NCI-H446 (cell line): ENCODE measurements around the gene CXCR2.
"Not testable (repeated sequence)": the region's sequence is repeated elsewhere in the genome, so short reads cannot be mapped to it uniquely, and the experiment has no call there.

ENCODE experiments used
- DNase-seq, 2 experiments: peaks; one replicate each; lab custom pipeline; 2025; lab: John Stamatoyannopoulos, UW

Gene CXCR2

DNA sequence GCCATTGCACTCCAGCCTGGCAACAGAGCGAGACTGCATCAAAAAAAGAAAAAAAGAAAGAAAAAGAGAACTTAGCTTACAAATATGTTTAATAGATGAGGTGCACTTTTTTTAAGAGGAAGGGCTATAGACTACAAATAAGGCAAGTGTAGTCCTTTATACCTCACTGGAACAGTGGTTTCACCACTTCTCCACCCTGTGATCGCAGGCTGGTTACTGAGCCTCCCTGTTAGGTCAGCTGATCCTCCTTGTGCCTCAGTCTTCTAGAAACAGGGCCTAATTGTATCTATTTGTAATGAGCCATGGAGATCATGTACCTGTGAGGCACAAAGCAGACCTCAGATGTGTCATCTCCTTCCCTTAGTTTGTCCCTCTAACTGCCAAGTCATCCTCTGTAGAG lies 4.5 kb downstream of the CXCR2 start:
- DNase-seq: no peak

GRCh38 chr2:218130822-218131221 lies 5.0 kb downstream of the CXCR2 start:
- no peak for DNase-seq

GRCh38 chr2:218137514-218137913 lies 11.7 kb downstream of the CXCR2 start:
- no peak for DNase-seq

DNA sequence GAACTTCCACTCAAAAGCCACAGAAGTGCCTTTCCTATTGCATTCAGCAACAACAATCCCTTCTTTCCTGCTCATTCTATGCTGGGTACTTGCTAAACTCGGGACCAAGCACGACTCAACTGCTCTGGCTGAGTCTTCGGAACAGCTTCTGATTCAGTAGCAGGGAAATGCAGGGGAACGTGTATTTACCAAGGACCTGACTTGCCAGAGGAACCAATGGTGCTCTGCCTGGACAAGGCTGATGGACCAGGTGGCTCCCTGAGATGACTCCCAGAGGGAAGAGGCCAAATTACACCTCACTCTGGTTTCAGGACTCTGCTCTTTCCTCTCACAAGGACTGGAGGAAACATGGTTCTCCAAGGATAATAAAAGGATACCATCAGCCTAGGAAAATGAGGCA lies 12.2 kb downstream of the CXCR2 start:
- DNase-seq: no peak

DNA sequence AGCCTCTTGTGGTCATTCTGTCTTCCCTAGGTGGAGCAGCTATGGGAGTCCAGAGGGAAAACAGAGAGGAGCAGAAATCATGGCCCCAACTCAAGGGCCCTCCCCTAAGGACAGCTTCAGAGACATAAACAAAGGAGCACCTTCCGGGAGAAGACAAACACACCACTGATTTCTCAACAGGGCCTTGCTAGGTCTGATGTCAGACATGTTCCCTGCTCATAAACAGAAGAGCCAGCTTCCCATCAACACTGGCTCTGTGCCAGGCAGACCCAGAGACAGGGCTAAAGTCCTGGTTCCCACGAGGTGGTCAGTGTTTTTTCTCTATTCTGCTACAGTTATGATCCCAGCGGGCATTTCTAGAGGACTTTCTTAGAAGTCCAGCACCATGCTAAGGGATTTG lies 19.3 kb downstream of the CXCR2 start:
- no peak for DNase-seq

- no peak for DNase-seq
These were observed 20.2 kb downstream of the CXCR2 start for GRCh38 chr2:218146056-218146455.

- DNase-seq: no peak
These were observed 23.3 kb downstream of the CXCR2 start for GRCh38 chr2:218149098-218149497.

DNA sequence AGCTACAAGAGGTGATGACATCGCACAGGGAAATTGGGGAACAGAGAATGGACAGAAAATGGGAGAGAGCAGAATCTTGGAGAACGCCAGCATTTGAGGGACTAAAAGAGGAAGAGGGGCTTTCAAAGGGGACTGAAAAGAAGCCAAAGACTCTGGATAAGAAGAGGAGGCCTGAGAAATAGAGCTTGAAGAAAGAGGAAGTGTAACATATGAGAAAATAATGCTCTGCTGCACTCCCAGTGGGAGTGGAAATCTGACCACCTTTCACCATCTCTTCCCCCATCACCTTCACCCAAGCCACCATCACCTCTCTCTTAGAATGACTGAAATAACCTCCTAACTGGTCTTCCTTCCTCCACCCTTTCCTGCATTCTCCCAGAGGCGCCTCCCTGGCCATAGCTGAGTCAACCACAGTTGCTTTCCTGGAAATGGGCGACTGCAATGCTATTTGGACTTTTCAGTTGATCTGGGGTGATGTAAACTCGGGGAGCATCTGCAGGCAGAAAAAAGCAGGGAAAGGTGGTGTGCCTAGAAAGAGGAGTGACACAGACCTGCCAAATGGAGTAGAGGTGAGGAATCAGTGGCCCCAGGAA lies 24.1 kb downstream of the CXCR2 start:
- DNase-seq: no peak

GRCh38 chr2:218152172-218152571 lies 26.3 kb downstream of the CXCR2 start:
- no peak for DNase-seq

GRCh38 chr2:218152777-218153176 lies 26.9 kb downstream of the CXCR2 start:
- DNase-seq: no peak

DNA sequence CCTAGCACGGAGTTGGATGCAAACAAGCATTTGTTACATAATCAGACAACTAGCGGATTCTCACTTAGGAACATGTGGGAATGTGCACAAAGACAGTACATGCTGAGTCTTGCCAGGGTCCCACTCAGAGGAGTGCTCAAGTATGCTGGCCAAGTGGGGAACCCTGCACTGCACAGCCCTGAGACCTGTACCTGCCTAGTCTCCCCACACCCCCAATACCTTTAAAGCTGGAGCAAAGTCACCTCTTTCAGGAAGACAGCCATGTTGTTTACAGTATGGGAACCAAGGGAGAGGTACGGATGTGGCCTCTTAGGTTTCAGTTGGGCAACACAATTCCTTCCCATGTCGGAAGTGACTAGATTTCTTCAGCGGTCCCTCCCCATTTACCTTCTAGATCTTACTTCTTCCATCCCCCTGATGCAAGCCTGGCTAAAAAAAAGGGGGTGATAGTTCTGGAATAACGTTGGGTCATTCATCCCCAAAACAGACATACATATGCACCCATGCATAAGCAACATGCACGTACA lies 30.2 kb downstream of the CXCR2 start:
- DNase-seq: no peak

- DNase-seq: no peak
These were observed 35.8 kb downstream of the CXCR2 start for GRCh38 chr2:218161644-218162043.

DNA sequence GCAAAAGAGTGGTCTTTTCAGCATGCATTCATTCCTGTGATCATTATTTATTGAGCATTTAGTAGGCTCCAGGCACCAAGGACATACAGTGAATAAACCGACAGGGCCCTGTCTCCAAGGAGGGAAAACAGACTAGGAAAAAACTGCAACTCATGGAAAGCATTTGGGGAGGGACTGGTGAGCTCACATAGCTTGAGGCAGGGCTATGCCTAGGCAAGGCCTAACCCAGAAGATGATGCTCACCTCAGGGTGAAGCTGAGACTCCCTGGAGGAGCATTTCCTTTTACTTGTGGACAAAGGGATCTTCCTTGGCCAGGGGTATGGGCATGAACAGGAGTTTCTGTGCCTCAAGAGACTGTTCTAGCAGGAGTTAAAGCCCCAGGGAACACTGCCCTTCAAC lies 37.0 kb downstream of the CXCR2 start:
- DNase-seq: no peak

- DNase-seq: no peak
These were observed 41.0 kb downstream of the CXCR2 start, which contains the start of gene CXCR1 for GRCh38 chr2:218166791-218167190. TSS of gene CXCR1 (minus strand) at chr2:218166962. CDS start at chr2:218165211, 1,751 bp downstream.

GRCh38 chr2:218168016-218168415 lies 42.2 kb downstream of the CXCR2 start:
- DNase-seq: no peak

DNA sequence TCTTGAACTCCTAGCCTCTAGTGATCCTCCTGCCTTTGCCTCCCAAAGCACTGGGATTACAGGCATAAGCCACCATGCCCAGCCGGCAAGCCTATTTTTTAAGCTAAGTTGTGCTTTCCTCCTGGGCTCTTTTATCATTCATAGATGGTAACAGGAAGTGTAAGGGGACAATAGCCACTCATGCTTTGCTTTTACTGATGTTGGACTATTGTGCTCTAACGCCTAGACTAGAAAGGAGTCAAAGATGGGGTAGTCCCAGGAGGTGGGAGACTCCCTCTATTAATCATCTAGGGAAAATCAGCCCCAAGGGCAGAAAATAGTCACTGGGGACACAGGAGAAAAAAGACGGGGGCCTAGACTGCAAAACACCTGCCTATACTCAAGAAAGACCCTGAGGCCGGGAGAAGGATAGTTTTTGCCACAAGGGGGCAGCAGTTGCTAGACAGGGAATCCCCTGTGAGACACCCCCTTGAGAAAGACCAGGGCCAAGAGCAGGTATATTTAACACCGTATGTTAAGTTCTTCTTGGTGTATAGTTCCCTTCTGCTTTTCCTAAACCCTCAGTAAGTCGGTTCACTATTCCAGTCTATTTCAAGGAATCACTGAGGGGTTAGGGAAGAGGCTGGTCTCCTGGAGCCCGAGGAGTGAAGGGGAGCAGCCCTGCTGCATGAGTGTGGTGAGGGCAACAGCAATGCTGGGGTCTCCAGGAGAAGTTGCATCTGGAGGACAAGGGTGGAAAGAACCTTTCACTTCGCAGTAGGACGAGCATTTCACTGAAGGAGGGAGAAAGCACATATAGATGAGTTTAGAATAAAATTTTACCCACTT lies 43.0 kb downstream of the CXCR2 start:
- DNase-seq: peak in 1 of 2 experiments; percentile 27

- DNase-seq: no peak
These were observed 44.1 kb downstream of the CXCR2 start for GRCh38 chr2:218169757-218170546.

DNA sequence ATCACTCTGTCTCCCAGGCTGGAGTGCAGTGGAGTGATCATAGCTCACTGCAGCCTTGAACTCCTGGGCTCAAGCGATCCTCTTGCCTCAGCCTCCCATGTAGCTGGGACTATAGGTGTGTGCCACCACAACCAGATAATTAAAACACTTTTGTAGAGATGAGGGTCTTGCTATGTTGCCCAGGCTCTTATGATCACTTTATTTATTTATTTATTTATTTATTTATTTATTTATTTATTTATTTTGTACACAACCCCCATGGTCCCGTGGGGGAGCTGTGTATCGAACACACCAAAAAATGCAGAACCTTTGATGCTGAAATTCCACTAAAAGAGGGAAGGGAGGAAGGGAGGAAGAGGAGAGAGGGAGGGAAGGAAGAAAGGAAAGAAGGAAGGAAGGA lies 45.9 kb downstream of the CXCR2 start:
- not testable (repeated sequence) for DNase-seq

DNA sequence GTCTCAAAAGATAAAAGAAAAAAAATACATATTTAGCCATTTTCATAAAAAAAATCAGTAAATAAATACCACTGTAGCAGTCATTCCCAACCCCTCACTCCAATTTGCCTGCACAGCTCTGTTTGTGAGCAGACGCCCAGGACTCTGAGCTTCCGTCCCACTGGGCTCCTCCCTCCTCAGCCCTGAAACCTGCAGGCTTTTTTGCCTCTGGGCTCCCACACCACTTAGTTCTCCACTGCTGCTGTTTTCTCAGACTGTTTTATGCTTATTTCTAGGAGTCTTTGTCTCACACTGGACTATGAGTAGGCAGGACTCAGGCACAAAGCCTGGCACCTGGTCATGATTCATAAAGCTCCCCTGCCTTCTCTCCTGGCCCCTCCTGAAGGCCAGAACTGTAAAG lies 47.0 kb downstream of the CXCR2 start:
- no peak for DNase-seq

DNA sequence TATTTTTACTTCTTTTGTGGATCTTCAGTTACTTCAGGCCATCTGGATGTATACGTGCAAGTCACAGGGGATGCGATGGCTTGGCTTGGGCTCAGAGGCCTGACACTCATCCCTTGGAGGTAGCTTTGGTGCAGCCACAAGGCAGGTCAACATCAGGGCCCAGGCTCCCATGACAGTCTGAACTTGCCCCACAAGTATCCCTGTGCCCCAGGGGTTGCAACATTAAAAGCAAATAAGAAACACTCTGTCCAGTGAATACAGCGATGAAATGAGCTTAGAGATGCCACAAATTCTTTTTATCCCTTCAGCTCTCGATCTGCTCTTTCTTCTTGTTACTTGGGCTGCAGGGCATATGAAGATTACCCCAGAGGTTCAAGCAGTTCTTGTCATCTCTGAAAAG lies 54.0 kb downstream of the CXCR2 start:
- no peak for DNase-seq

DNA sequence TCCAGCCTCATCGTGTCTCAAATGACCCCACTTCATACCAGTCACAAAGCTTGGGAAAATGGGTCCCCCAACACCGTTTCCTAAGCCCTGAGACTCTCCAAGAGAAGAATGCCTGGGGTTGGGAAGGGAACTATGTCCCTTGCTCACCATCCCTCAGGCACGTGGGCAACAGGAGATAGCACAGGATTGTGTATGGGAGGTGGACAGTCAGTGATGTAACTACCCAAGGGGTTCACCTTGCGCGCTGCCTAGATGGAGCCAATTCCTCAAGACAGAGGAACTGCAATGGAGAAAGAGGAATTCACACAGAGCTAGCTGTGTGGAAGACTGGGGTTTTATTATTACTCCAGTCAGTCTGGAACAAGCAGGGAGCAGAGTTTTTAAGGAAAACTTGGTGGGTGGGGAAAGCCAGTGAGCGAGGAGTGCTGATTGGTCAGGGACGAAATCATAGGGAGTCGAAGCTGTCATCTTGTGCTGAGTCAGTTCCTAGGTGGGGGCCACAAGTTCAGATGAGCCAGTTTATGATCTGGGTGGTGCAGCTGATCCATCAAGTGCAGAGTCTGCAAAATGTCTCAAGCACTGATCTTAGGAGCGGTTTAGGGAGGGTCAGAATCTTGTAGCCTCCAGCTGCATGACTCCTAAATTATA lies 54.8 kb downstream of the CXCR2 start:
- no peak for DNase-seq

- no peak for DNase-seq
These were observed 58.5 kb downstream of the CXCR2 start for GRCh38 chr2:218184331-218184730.
